GM12878 (cell line): ENCODE measurements around the gene MT1B. TPM values are rescaled to one million over a fixed set of nuclear protein-coding genes. Genes with fewer than 3 reads are reported as not detected.

Source experiments
- ASH2L ChIP-seq: fragments of 300-600, 200-600 bp; sonication (generic); IDR thresholded peaks from 2 replicates; pipeline ENCODE4 v1.6.1; 2017; ENCODE audit warnings: low read depth, mild to moderate bottlenecking, borderline replicate concordance
- BRCA1 ChIP-seq: IDR thresholded peaks from 2 replicates; pipeline ENCODE4 v1.6.1; 2011; ENCODE audit warnings: low read depth, low read length, improper control_type of control experiment
- CREM ChIP-seq: IDR thresholded peaks from 2 replicates; pipeline ENCODE4 v1.6.1; 2014; ENCODE audit warnings: antibody characterized with exemption, low read depth
- CTCF ChIP-seq, 3 experiments: IDR thresholded peaks in 2 of 3; conservative IDR thresholded peaks in 1 of 3; 2 replicates each; pipeline ENCODE4 v1.5.1; 2011; ENCODE audit warnings: low read depth in 3 of 3, low read length in 3 of 3, mild to moderate bottlenecking in 3 of 3, control low read depth in 2 of 3, moderate library complexity in 2 of 3, inconsistent platforms in 1 of 3, mixed read lengths in 1 of 3; ENCODE audit not compliant: control insufficient read depth in 2 of 3, insufficient read depth in 1 of 3; ENCODE audit errors: extremely low read depth in 1 of 3
- E4F1 ChIP-seq: fragments of 450-650 bp; IDR thresholded peaks from 2 replicates; pipeline ENCODE4 v1.6.1; 2018; ENCODE audit warnings: borderline replicate concordance, mild to moderate bottlenecking; ENCODE audit not compliant: partially characterized antibody
- PBX3 ChIP-seq: IDR thresholded peaks from 2 replicates; pipeline ENCODE4 v1.6.1; 2011; ENCODE audit warnings: mild to moderate bottlenecking, low read depth, low read length, moderate library complexity; ENCODE audit not compliant: insufficient replicate concordance
- SMC3 ChIP-seq: IDR thresholded peaks from 2 replicates; pipeline ENCODE4 v1.6.1; 2011; ENCODE audit warnings: low read length, improper control_type of control experiment, borderline replicate concordance
- TAF1 ChIP-seq: IDR thresholded peaks from 2 replicates; pipeline ENCODE4 v1.6.1; 2011; ENCODE audit warnings: mild to moderate bottlenecking, low read depth, low read length, borderline replicate concordance
- ZBED1 ChIP-seq: IDR thresholded peaks from 2 replicates; pipeline ENCODE4 v1.6.1; 2016; ENCODE audit warnings: borderline replicate concordance
- ZNF592 ChIP-seq: fragments of 450-650 bp; IDR thresholded peaks from 2 replicates; pipeline ENCODE4 v1.6.1; 2017; ENCODE audit warnings: mild to moderate bottlenecking, moderate library complexity
- polyA plus RNA-seq, 11 experiments: library from polyadenylated mRNA; depleted of rRNA in 4 of 11; unstranded in 6 of 11; stranded (reverse) in 5 of 11; fragments of >200 nt; fragmentation: Nextera tagmentation in 4 of 11; fragmentation: Illumina TruSeq in 1 of 11; extraction: Ambion mirVana in 4 of 11; extraction: Trizol in 1 of 11; gene quantifications; 1 replicate in 1 of 11; 2 replicates in 10 of 11; pipeline versions ENCODE4 v1.2.1 to v1.2.3, GENCODE V29; 2011 to 2016; ENCODE audit warnings: inconsistent platforms in 2 of 11, missing spikeins in 2 of 11, low read depth in 1 of 11
- total RNA-seq, 4 experiments: library from RNA; depleted of rRNA in 3 of 4; stranded (reverse); fragments of >200 nt in 3 of 4; fragmentation: Illumina TruSeq in 1 of 4; extraction: Trizol in 1 of 4; gene quantifications; 2 replicates each; pipeline versions ENCODE4 v1.2.1 to v1.2.3, GENCODE V29; 2013 to 2021

MT1B gene
- total and polyA plus RNA-seq, 10 of the 15 experiments (the other 5 are each of a cell fraction or from before 2014, with no cell fraction given) = not detected

GRCh38 chr16:56623637-56624036, 28.0 kb upstream of the MT1B start (continued):
- no peak for TF ChIP-seq CTCF (IDR thresholded peaks at IDR 0.05 in 2 of 3, conservative IDR thresholded peaks at IDR 0.05 in 1 of 3; ENCODE audit: control insufficient read depth in 2 of 3, extremely low read depth in 1 of 3, insufficient read depth in 1 of 3, low read depth in 3 of 3, low read length in 3 of 3)
- TF ChIP-seq PBX3 = no peak
- TF ChIP-seq TAF1 = no peak
- TF ChIP-seq E4F1 = no peak
- TF ChIP-seq ZNF592 = no peak
- no peak for TF ChIP-seq SMC3
- no peak for TF ChIP-seq CREM
- TF ChIP-seq ZBED1 = no peak
- TF ChIP-seq BRCA1 = no peak
- no peak for TF ChIP-seq ASH2L
